Natural killer cell (primary cell): ENCODE results near the gene CLTB. TPM values are rescaled to one million over a fixed set of nuclear protein-coding genes. Genes with fewer than 3 reads are reported as not detected.

Experiments
- ATAC-seq, 3 donors: fragments of 150-1000 bp in 2 of 3; fragments of 200-7000 bp in 1 of 3; cut with Tn5 transposase; 1 replicate in 1 of 3; 2 replicates in 2 of 3; pipeline ENCODE4 v1.10.0; 2021; ENCODE audit warnings: mild to moderate bottlenecking in 2 of 3, moderate library complexity in 2 of 3
- DNase-seq, 2 donors: peaks; one replicate each; pipeline versions ENCODE4 v3.0.0 to v3.0.0-alpha.2; 2013 to 2021; ENCODE audit warnings: mixed read lengths in 1 of 2
- H3K27ac ChIP-seq: one replicate; pipeline ENCODE4 v1.5.1; 2013; ENCODE audit warnings: mild to moderate bottlenecking, low read length
- H3K27me3 ChIP-seq: one replicate; pipeline ENCODE4 v1.6.1; 2013; ENCODE audit warnings: low read length; ENCODE audit not compliant: control insufficient read depth, insufficient read depth
- H3K36me3 ChIP-seq: one replicate; pipeline ENCODE4 v1.6.1; 2013; ENCODE audit warnings: low read length; ENCODE audit not compliant: control insufficient read depth, insufficient read depth
- H3K4me1 ChIP-seq: one replicate; pipeline ENCODE4 v1.6.1; 2013; ENCODE audit warnings: low read length; ENCODE audit not compliant: control insufficient read depth, insufficient read depth
- H3K4me3 ChIP-seq: one replicate; pipeline ENCODE4 v1.5.1; 2013; ENCODE audit warnings: low read length
- H3K9me3 ChIP-seq: one replicate; pipeline ENCODE4 v1.6.1; 2013; ENCODE audit warnings: low read length; ENCODE audit not compliant: control insufficient read depth, insufficient read depth
- H3K27ac Mint-ChIP-seq, 2 donors: one replicate each; pipeline ENCODE4 v1.8.0; 2022; ENCODE audit warnings: mild to moderate bottlenecking in 2 of 2, mixed read lengths in 2 of 2, moderate library complexity in 1 of 2
- H3K27me3 Mint-ChIP-seq, 2 donors: one replicate each; pipeline ENCODE4 v1.8.0; 2022; ENCODE audit warnings: low read depth in 2 of 2, mixed read lengths in 2 of 2
- H3K36me3 Mint-ChIP-seq: one replicate; pipeline ENCODE4 v1.8.0; 2022; ENCODE audit warnings: mixed read lengths
- H3K4me1 Mint-ChIP-seq, 2 donors: one replicate each; pipeline ENCODE4 v1.8.0; 2022; ENCODE audit warnings: mixed read lengths in 2 of 2
- H3K4me3 Mint-ChIP-seq: one replicate; pipeline ENCODE4 v1.8.0; 2022; ENCODE audit warnings: mild to moderate bottlenecking, moderate library complexity, mixed read lengths
- H3K9me3 Mint-ChIP-seq, 2 donors: one replicate each; pipeline ENCODE4 v1.8.0; 2022; ENCODE audit warnings: mixed read lengths in 2 of 2
- CTCF ChIP-seq: fragments of 200-600 bp; IDR thresholded peaks from one replicate; pipeline ENCODE4 v1.8.0; 2022; ENCODE audit warnings: antibody characterized with exemption
- WGBS: methylation state at CpG from one replicate; pipeline ENCODE4 v1.1.7; 2013; ENCODE audit warnings: missing lambda C conversion rate; ENCODE audit not compliant: insufficient coverage; 5-methylcytosine and 5-hydroxymethylcytosine counted together
- intact Hi-C: fragments of 100-400 bp; cut with micrococcal nuclease; formaldehyde crosslinking; loops from one replicate; pipeline ENCODE4 v1.14.2; 2022
- total RNA-seq, 4 donors: library from RNA; stranded (reverse); fragments of 120-200 nt in 1 of 4; gene quantifications; one replicate each; pipeline versions ENCODE4 v1.2.3 to v1.2.4, GENCODE V29; 2013 to 2022

CLTB gene
- total RNA-seq, 3 donors from 2014 or later (not counting 1 experiment from before 2014, with no cell fraction given) = 60.6 to 77.2 (median 70.4) TPM

- no peaks in the 10 kb centered on the region for H3K36me3 Mint-ChIP-seq
- H3K9me3 ChIP-seq = no peaks in the 10 kb centered on the region
- peaks cover 11 to 19% of the 10 kb centered on the region in 2 donors for H3K4me1 Mint-ChIP-seq
- H3K27ac Mint-ChIP-seq = no peak overlapping the region
- no peaks in the 10 kb centered on the region for H3K4me1 ChIP-seq
- DNase-seq (no peak), ATAC-seq (no peak)
- intact Hi-C loops = no loop called here
- no peaks in the 10 kb centered on the region for H3K9me3 Mint-ChIP-seq
- no peak for TF ChIP-seq CTCF
- WGBS = 93% methylated on average over 1 of the region's 3 CpGs
- no peaks in the 10 kb centered on the region for H3K27me3 ChIP-seq
- H3K27ac ChIP-seq = no peak overlapping the region
- H3K36me3 ChIP-seq = peaks cover 9% of the 10 kb centered on the region
- H3K4me3 Mint-ChIP-seq = no peak overlapping the region
- H3K27me3 Mint-ChIP-seq = no peaks in the 10 kb centered on the region
- no peak overlapping the region for H3K4me3 ChIP-seq
These were observed 42.7 kb upstream of the CLTB start for GRCh38 chr5:176458904-176459561.

- no peak for TF ChIP-seq CTCF
- peak overlapping the region in 1 of 2 donors; percentile 33 for H3K27ac Mint-ChIP-seq
These were observed 38.5 kb upstream of the CLTB start for GRCh38 chr5:176454724-176455394.

GRCh38 chr5:176450077-176450476 is 33.7 kb upstream of the CLTB start:
- DNase-seq (no peak), ATAC-seq (no peak)
- TF ChIP-seq CTCF = no peak
- Histone ChIP-seq H3K27me3 (no peaks in the 10 kb centered on the region), H3K27ac (no peak overlapping the region), H3K9me3 (no peaks in the 10 kb centered on the region), H3K36me3 (peaks cover 17% of the 10 kb centered on the region), H3K4me3 (no peak overlapping the region), H3K4me1 (peaks cover 21% of the 10 kb centered on the region)
- no peaks in the 10 kb centered on the region for H3K36me3 Mint-ChIP-seq
- peak overlapping the region; percentile 13 for H3K4me3 Mint-ChIP-seq
- peaks cover 42 to 50% of the 10 kb centered on the region in 2 donors for H3K4me1 Mint-ChIP-seq
- H3K27ac Mint-ChIP-seq = peak overlapping the region; percentile 47 to 98
- H3K9me3 Mint-ChIP-seq = no peaks in the 10 kb centered on the region
- intact Hi-C loops = no loop called here
- no CpG with 5 or more reads among the region's 1 CpG for WGBS
- no peaks in the 10 kb centered on the region for H3K27me3 Mint-ChIP-seq

More at GRCh38 chr5:176454724-176455394, 38.5 kb upstream of the CLTB start:
- Histone ChIP-seq H3K27me3 (no peaks in the 10 kb centered on the region), H3K36me3 (peaks cover 19% of the 10 kb centered on the region), H3K27ac (no peak overlapping the region), H3K4me3 (no peak overlapping the region), H3K4me1 (no peaks in the 10 kb centered on the region), H3K9me3 (no peaks in the 10 kb centered on the region)
- WGBS = 97% methylated on average over 4 of the region's 4 CpGs
- intact Hi-C loops = no loop called here
- H3K4me3 Mint-ChIP-seq = no peak overlapping the region
- H3K4me1 Mint-ChIP-seq = peaks cover 25 to 27% of the 10 kb centered on the region in 2 donors
- H3K36me3 Mint-ChIP-seq = no peaks in the 10 kb centered on the region
- DNase-seq (no peak), ATAC-seq (no peak)
- no peaks in the 10 kb centered on the region for H3K9me3 Mint-ChIP-seq
- no peaks in the 10 kb centered on the region for H3K27me3 Mint-ChIP-seq
